ENCODE measurements around the gene FAM193B. TPM values are rescaled to one million over a fixed set of nuclear protein-coding genes. Genes with fewer than 3 reads are reported as not detected.

The FAM193B gene
- total RNA-seq, 1 donor from 2014 or later: 69.0 TPM

DNA sequence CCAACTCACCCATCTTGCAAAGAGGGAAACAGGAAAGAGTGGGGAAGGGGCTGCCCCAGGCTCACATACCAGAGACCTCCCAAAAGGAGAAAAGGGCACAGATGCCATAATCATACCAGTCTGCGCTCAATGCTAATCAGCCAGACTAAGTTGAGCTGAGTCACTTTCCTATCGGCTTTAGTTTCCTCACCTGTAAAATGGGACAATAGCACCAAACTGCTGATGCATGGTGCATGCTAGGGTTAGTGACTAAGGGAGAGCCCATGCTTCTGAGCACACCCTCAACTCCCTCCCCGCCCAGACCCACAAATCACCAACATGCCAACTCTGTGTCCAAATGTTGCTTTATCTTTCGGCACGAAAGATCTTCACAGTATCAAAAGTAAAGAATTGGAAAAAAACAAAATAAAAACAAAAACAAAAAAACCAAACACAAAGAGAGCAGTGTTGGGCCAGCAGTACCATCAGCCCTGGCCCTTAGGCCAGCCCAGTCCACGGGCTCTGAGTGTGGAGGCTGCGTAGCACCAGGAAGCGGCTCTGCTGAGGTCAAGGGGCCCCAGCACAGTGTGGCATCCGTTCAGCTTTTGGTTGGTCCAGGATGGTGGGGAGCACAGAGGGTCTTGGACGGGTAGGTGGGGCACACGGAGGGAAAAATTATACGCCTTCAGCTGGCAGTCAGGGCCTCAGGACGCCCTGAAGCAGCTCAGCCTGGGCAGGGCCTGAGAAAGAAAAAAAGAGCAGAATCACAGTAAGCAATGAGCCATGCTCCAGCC lies 34.7 kb downstream of the FAM193B start:
- no peak for DNase-seq (ENCODE audit: low spot score)
- ATAC-seq: no peak

DNA sequence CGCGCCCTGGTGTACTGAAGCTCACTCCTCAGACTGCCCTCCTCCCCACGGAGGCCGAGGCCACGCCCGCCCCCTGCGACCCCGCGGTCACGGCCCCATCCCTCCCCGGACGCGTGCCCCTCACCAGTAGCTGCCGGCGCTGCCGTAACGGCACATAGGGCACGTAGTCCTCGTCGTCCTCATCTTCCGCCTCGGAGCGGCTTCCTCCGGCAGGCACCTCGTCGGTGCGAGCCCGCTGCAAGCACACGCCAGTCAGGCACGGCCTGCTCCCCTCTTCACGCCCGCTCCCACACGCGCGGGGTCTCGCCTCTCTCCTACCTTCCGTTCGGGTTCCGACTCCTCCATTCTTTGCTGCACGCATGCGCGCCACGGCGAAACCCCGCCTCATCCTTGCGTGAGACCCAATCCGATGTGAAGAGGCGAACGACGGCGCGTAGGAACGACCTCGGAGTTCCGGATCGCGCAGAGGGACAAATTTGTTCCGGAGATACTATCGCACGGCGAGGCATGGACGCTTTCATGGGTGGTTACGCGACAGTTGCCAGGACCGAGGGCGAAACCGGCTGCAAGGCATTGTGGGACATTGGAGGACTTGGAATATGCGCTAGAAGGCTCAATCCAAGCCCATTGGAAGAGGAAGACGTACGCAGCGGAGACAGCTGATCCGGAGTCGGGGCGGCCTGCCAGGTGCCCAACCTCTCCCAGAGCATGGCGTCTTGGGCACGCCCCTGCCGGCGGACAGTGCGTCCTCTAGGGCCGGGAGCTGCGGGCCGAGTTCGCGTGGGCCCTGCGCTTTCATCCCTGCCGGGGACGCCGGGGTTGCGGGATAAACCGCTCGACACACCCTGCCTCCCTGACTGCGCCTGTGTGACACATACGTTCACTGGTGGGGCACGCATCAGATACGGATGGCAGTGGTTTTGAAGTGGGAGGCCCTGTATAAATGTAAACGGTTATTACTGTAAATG lies 37.5 kb downstream of the FAM193B start, which contains the start of gene DDX41:
Gene DDX41 (minus strand): TSS at position 361 of the 968 bp plus-strand sequence. CDS start 16 bp downstream, at position 345.
- ATAC-seq (peak; percentile 87), DNase-seq (ENCODE audit: low spot score) (peak; percentile 99)

DNA sequence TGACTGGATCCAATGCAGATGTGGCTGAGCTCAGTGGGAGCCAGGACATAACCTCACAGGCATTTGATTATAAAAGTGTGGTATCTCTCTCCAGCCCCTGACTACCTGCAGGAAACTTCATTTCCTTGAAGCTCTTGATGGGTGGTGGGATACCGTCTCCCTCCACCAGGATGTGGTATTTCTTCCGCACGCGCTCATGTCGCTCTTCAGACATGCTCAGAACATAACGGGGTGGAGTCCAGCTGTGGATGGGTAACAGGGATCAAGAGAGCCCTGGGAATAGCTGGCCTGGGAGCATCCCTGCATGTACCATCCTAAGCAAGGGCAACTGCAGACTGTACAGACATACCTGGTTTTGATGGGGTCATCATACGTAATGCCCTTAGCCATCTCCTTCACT lies 38.8 kb downstream of the FAM193B start:
- ATAC-seq (no peak), DNase-seq (ENCODE audit: low spot score) (no peak)

DNA sequence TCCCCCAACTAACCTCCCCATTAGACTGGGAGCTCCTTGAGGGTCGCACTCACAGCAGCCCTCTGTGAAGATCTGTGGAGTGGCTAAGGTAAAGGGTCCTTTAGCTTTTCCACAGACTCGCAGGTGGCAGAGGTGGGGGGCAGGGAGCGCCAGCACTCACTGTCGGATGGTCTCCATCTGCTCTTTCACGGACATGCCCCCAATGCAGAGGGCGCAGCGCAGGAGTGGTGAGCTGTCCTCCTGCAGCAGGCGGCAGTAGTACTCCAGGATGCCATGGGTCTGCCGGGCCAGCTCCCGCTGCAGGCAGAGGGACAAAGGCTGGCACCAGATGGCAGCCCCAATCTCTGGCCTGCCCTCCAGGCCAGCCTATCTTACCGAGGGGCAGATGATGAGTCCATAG lies 39.8 kb downstream of the FAM193B start:
- DNase-seq (ENCODE audit: low spot score) (no peak), ATAC-seq (no peak)

DNA sequence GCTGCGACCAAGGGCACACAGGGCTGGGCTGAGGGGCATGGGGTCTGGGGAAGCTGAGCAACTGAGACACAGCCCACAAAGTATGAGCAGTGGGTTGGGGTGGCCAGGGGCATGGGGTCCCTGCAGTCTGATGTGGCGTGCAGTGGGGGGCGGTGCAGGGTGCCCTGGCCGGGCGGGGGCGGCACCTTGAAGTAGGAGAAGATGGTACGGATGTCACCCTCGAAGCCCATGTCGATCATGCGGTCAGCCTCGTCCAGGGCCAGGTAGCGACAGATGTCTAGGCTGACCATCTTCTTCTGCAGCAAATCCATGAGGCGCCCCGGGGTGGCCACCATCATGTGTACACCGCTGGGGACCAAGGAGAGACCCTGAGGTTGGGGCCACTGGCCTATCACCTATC lies 40.9 kb downstream of the FAM193B start:
- no peak for DNase-seq (ENCODE audit: low spot score)
- ATAC-seq: no peak

DNA sequence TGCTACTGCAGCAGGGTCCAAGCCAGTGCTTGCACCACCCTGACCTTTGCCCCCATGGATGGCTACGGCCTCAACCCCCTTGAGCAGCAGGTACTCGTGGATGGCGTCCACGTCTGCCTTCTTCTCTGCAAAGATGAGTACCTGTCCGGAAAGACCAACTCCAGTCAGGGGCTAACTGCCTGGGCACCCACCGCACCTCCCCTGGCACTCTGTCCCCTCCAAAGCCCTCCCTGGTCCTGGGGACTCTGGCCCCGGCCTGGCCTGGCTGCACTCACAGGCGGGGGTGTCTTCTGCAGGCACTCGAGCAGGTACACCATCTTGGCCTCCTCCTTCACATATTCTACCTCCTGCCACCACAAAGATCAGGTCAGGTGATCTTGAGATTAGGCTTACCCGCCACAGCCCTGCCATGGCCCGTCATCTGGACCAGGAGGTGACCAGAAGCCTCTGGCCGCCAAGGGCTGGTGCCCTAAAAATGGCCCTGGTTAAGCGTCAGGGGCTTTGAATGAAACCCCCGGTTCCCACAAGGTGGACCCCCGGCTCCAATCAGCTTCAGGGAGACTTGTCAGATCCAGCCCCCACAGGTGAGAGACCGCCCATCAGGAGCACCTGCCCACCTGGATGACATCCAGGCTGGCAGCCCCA lies 41.5 kb downstream of the FAM193B start:
- ATAC-seq (no peak), DNase-seq (ENCODE audit: low spot score) (no peak)

DNA sequence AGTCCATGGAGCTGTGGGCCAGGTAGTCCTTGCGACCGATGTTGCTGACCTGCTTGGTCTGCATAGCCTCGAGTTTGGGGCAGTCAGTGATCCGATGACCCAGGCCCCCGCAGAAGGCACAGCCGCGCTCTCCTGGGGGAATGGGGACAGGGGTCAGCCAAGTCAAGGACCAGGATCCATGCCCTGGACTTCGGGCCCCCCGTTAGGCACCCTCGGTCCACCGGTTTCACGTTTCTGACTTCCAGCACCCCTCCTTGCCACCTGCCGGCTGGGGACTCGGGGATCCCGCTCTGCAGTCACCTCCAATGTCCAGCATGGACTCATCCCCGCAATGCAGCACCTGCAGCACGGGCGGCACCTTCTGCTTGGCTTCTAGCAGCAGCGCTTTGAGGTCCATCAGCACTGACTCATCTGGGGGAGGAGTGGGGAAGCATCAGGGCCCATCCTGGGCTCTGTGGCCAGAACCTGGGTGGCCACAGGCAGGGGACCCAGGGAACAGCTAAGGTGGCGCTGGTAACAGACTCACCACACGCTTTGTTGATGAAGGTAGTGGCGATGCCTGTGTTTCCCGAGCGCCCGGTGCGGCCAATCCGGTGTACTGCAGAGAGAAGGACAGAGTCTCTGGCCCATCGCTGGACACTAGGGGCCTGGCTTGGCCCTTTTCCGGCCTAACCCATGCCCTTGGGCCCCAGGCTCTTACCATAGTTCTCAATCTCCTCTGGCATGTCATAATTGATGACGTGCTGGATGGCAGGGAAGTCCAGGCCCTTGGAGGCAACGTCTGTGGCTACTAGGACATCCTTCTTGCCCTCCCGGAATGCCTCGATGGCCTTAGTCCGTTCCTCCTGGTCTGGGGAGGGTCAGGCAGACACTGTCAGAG lies 42.3 kb downstream of the FAM193B start:
- ATAC-seq: no peak
- DNase-seq (ENCODE audit: low spot score): no peak

DNA sequence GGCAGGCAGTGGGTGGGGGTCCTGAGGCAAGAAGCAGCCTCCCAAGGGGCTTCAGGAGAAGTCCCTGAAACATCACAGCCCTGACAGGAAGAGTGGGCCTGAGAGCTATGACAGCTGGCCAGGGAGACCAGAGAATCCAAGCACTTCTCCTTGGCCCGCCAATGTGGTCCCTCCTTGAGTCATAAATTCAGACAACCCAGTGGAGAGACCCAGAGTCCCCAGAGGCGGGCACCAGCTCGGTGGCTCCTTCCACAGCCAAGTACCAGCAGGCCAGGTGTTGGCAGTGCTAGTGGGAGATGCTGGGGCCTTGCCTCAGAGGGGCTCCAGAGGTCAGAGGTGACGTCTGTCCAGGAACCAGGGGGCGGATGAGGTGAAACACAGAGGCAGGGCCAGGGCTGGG lies 43.2 kb downstream of the FAM193B start:
- DNase-seq (ENCODE audit: low spot score) (no peak), ATAC-seq (no peak)

DNA sequence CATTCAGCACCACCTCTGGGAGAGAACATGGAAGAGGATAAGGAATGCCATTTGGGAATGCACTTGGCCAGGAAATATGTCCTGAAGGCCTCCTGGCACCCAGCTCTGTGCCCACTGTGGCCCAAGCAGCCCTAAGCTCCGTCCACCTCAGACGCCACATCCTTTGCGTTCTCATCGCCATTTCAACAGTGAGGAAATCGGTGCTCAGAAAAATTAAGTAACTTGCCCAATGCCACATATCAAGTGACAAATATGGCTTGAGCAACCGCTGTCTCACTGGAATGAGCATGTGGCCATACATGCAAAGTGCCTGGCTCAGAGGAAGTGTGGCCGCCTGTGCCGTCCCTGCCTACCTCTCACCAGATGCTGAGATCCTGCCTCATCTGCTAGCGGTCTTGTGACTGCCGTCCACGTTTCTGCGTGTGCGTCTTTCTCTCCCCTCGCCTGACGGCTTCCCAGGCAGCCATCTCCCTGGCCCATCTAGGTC lies 43.8 kb downstream of the FAM193B start:
- ATAC-seq (no peak), DNase-seq (ENCODE audit: low spot score) (no peak)

DNA sequence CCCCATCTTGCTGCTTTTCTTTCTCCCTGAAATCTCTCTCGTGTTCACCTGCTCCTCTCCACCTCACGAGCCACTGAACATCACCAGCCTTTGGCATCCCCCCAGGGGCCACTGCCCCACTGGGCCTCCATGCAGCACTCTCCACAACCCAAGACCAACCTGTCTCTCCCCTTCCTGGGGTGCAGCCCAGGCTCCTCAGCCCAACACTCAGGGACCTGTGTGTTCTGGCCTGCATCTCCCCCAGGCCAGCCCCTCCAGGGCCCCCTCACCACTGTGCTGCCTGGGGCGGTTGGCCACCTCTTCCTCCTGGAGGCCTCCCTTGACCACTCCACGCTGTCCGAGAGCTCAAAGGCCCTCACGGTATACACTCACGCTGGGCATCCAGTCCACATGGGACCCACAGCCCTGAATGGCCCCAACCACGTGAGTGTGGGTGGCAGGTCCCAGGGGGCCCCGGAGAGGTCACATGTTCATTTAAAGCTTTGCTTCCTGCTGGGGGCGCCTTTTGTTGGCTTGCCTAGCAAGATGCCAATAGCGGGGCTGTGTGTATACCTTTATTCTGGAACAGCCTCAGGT lies 44.3 kb downstream of the FAM193B start:
- no peak for DNase-seq (ENCODE audit: low spot score)

DNA sequence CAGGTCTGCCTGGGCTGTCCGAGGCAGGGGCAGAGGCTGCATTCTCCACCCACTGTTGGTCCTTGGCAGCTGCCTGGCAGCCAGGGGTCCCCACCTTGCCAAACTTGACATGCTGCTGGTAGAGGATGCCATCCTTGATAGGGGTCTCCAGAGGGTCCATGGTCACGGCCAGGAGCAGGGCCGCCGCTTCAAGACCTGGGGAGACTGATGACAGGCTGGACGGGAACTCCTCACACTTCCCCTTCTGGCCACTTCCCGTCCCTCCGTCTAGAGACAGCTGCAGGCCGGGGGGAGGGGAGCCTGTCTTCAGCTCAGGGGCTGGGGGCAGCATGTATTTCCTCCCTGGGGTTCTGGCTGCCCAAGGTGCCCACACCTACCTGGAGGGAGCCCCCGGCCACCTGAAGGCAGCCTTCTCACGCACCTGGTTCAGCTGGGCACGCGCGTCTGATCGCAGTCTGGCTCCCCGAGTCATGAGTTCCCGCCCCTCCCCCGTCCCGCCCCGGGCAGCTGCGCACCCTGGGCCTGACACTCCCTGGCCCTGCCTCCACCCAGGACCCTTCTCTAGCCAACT lies 44.9 kb downstream of the FAM193B start, which contains the start of gene DOK3:
Gene DOK3 (minus strand): TSS at position 446 of the 571 bp plus-strand sequence. CDS start 286 bp downstream, at position 160.
- peak; percentile 45 for ATAC-seq
- peak; percentile 58 for DNase-seq (ENCODE audit: low spot score)

More for the DNA sequence above, 44.3 kb downstream of the FAM193B start:
- ATAC-seq: no peak

DNA sequence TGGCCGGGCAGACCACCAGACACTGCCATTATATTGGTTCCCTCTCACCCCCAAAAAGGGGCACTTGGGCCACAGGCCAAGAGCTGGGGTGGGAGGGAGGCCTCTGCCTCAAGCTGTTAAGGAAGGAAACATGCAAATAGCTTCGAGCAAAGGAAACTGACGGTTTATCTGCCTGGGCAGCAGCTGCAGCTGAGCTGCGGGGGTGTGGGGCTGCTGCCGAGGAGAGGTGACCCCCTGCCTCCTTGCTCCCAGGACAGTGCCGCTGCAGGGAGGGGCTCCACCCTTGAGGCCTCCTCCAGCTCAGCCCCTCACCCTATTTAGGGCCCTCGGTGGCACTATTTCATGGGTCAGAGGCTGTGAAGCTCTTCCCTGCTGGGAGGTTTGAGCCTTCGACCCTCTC lies 45.5 kb downstream of the FAM193B start:
- no peak for ATAC-seq
- DNase-seq (ENCODE audit: low spot score): no peak

DNA sequence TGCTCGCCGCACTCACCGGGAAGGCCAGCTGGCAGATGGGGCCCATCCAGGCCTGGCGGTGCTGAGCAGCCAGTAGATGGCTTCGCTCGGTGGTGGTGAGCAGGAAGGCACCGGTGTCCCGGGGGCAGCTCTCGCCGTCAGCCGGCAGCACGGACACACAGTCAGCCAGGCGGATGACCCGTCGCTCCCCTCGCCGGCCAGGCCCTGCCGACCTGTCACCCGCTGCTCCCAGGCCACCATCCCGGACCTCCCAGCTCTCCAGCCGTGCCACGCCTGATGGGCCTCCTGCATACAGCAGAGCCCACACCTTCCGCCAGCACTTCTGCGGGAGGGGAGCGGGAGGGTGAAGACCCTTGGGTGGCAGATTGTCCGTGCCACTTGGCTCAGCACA lies 46.1 kb downstream of the FAM193B start:
- DNase-seq (ENCODE audit: low spot score) (no peak), ATAC-seq (peak; percentile 8)

DNA sequence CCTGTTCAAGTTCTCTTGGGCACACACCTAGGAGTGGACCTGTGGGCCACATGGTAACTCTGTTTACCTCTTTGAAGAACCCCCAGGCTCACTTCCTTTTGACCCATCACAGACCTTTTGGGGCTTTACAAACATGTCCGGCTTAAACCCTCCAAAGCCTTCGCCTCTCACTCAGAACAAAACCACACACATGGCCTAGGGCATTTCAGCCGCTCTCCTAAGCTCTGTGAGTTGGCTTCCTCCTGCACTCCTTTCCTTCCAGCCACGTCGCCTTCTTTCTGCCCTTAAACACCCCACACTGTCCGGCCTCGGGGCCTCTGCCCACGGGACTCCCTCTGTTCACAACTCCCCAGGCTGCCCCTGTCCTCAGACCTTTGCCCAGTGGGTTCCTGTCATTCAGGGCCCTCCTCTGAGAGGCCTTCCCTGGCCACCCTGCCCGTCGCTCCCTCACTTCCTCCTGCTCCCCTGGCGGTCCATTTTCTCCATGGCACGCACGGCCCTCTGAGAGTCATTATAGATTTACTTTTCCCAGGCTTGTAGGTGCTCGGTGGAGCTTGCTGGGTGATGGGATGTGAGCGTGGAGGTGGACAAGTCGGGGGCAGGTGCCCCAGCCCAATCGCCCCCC lies 46.7 kb downstream of the FAM193B start:
- ATAC-seq (peak; percentile 13), DNase-seq (ENCODE audit: low spot score) (no peak)

DNA sequence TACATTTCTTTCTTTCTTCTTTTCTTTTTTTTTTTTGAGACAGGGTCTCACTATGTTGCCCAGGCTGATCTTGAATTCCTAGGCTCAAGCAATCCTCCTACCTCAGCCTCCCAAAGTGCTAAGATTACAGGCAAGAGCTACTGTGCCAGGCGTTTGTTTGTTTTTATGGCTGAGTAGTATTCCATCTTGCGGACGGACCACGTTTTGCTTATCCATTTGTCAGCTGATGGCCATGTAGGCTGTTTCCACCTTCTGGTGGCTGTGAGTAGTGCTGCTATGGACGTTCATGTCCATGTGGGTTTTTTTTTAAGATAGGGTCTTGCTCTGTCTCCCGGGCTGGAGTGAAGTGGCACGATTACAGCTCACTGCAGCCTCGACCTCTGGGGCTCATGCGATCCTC lies 47.2 kb downstream of the FAM193B start:
- ATAC-seq (no peak), DNase-seq (ENCODE audit: low spot score) (no peak)

DNA sequence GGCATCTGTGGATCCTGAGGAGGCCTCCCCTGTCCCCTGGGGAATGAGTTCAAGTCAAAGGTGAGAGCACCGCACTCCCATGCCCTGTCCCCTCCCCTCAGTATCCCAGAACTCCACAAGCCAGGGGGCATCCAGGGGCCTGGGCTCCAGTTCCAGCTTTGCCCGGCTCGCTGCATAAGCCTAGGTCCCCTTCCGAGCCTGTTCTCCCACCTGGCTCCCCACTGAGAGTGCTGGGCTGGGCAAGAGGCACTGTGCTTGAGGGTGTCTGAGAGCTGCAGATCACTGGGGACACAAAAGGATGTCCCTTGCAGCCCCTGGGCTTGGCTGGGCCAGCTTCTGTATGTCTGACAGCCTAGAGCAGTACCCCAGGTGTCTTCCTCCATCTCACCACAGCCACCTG lies 49.3 kb downstream of the FAM193B start:
- DNase-seq (ENCODE audit: low spot score) (no peak), ATAC-seq (no peak)

DNA sequence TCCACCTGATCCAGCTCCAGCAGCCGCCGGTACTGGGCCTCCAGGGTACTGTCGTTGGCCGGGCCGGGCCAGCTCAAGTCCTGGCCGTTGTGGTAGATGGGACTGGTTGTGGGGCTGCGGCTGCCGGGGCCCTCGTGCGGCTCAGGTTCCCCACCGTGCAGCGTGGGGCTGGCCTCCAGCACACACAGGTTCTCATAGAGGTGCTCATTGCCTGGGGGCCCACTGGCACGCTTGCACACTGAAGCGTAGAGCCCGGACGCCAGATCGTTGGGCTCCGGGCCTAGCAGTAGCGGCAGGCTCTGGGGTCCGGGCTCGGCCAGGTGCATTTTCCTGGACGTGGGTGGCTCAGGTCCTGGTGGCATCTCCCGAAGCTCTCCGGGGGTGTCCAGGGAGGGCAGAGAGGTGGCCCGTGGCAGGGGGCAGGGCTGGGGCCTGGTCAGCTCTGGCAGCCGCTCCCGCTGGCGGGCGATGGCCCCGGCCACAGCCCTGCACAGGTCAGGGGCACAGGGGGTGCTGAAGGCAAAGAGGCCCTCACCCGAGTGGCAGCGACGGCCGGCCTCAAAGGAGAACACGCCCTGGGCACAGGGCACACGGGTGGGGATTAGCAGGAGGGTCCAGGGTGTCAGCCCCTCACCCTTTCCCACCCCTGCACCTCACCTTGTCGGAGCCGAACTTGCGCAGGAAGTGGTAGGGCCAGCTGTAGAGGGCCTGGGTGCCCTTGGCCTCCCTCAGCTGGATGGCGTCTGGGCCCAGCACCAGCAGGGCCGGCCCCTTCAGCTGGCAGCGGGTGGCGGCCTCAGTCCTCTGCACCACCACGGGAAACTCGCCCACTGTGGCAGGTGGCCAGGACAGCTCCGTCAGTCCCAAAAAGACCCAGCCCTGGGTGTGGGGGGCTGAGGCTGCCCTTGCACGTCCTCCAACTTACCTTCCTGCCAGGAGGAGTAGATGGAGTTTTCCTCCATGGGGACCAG lies 50.0 kb downstream of the FAM193B start:
- DNase-seq (ENCODE audit: low spot score) (no peak), ATAC-seq (no peak)

Measured in left lobe of liver (tissue), 2 donors.